HEK293 (cell line): Measurements from ENCODE around the gene HTR6.

Experiments used
- CTCF ChIP-seq: fragments of 450-650 bp; formaldehyde crosslinking; IDR thresholded peaks from 2 replicates; pipeline ENCODE4 v1.5.1; 2016; ENCODE audit warnings: missing biosample characterization, missing genetic modification characterization
- KLF7 ChIP-seq: fragments of 450-650 bp; formaldehyde crosslinking; IDR thresholded peaks from 2 replicates; pipeline ENCODE4 v1.5.1; 2016; ENCODE audit warnings: missing biosample characterization, missing genetic modification characterization, borderline replicate concordance
- PATZ1 ChIP-seq: fragments of 450-650 bp; formaldehyde crosslinking; IDR thresholded peaks from 2 replicates; pipeline ENCODE4 v1.5.1; 2016; ENCODE audit warnings: missing biosample characterization, missing genetic modification characterization
- ZBTB8A ChIP-seq: fragments of 450-650 bp; formaldehyde crosslinking; IDR thresholded peaks from 2 replicates; pipeline ENCODE4 v1.5.1; 2016; ENCODE audit warnings: missing biosample characterization, missing genetic modification characterization
- ZFP3 ChIP-seq: fragments of 450-650 bp; formaldehyde crosslinking; IDR thresholded peaks from 2 replicates; pipeline ENCODE4 v1.5.1; 2016; ENCODE audit warnings: low read depth, missing biosample characterization, missing genetic modification characterization
- ZNF302 ChIP-seq: fragments of 450-650 bp; formaldehyde crosslinking; IDR thresholded peaks from 2 replicates; pipeline ENCODE4 v1.5.1; 2016; ENCODE audit warnings: missing biosample characterization, missing genetic modification characterization, low read depth
- ZNF596 ChIP-seq: fragments of 450-650 bp; IDR thresholded peaks from 2 replicates; pipeline ENCODE4 v1.5.0; 2018; ENCODE audit warnings: missing biosample characterization, mild to moderate bottlenecking, missing genetic modification characterization, moderate library complexity
- ZSCAN23 ChIP-seq: fragments of 450-650 bp; formaldehyde crosslinking; IDR thresholded peaks from 2 replicates; pipeline ENCODE4 v1.5.1; 2016; ENCODE audit warnings: missing biosample characterization, missing genetic modification characterization
- TF ChIP-seq, protein P1 (sequence below): fragments of 450-650 bp; formaldehyde crosslinking; IDR thresholded peaks from 2 replicates; pipeline ENCODE4 v1.5.1; 2016; ENCODE audit warnings: missing biosample characterization, missing genetic modification characterization
- TF ChIP-seq, protein P2 (sequence below): fragments of 450-650 bp; formaldehyde crosslinking; IDR thresholded peaks from 2 replicates; pipeline ENCODE4 v1.5.1; 2016; ENCODE audit warnings: missing biosample characterization, missing genetic modification characterization
- TF ChIP-seq, protein P3 (sequence below): fragments of 450-650 bp; formaldehyde crosslinking; IDR thresholded peaks from 2 replicates; pipeline ENCODE4 v1.5.1; 2016; ENCODE audit warnings: missing biosample characterization, missing genetic modification characterization

GRCh38 chr1:19650416-19651140 is 14.1 kb upstream of the HTR6 start:
- TF ChIP-seq CTCF (tag by site-specific recombination): no peak
- TF ChIP-seq ZBTB8A (tag by site-specific recombination): no peak
- no peak for TF ChIP-seq ZNF596 (tag by site-specific recombination)
- TF ChIP-seq, protein P1, sequence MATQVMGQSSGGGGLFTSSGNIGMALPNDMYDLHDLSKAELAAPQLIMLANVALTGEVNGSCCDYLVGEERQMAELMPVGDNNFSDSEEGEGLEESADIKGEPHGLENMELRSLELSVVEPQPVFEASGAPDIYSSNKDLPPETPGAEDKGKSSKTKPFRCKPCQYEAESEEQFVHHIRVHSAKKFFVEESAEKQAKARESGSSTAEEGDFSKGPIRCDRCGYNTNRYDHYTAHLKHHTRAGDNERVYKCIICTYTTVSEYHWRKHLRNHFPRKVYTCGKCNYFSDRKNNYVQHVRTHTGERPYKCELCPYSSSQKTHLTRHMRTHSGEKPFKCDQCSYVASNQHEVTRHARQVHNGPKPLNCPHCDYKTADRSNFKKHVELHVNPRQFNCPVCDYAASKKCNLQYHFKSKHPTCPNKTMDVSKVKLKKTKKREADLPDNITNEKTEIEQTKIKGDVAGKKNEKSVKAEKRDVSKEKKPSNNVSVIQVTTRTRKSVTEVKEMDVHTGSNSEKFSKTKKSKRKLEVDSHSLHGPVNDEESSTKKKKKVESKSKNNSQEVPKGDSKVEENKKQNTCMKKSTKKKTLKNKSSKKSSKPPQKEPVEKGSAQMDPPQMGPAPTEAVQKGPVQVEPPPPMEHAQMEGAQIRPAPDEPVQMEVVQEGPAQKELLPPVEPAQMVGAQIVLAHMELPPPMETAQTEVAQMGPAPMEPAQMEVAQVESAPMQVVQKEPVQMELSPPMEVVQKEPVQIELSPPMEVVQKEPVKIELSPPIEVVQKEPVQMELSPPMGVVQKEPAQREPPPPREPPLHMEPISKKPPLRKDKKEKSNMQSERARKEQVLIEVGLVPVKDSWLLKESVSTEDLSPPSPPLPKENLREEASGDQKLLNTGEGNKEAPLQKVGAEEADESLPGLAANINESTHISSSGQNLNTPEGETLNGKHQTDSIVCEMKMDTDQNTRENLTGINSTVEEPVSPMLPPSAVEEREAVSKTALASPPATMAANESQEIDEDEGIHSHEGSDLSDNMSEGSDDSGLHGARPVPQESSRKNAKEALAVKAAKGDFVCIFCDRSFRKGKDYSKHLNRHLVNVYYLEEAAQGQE (tag by site-specific recombination): 0 out of 2 replicates have a peak, but pooled peaks have one; percentile 38
- no peak; the same call in 1 of the 2 replicates for TF ChIP-seq PATZ1 (tag by site-specific recombination)
- TF ChIP-seq ZSCAN23: no peak
- TF ChIP-seq, protein P2, sequence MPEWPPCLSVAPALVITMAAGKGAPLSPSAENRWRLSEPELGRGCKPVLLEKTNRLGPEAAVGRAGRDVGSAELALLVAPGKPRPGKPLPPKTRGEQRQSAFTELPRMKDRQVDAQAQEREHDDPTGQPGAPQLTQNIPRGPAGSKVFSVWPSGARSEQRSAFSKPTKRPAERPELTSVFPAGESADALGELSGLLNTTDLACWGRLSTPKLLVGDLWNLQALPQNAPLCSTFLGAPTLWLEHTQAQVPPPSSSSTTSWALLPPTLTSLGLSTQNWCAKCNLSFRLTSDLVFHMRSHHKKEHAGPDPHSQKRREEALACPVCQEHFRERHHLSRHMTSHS: no peak
- TF ChIP-seq, protein P3, sequence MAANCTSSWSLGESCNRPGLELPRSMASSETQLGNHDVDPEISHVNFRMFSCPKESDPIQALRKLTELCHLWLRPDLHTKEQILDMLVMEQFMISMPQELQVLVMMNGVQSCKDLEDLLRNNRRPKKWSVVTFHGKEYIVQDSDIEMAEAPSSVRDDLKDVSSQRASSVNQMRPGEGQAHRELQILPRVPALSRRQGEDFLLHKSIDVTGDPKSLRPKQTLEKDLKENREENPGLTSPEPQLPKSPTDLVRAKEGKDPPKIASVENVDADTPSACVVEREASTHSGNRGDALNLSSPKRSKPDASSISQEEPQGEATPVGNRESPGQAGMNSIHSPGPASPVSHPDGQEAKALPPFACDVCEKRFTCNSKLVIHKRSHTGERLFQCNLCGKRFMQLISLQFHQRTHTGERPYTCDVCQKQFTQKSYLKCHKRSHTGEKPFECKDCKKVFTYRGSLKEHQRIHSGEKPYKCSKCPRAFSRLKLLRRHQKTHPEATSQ (tag by site-specific recombination): no peak
- no peak for TF ChIP-seq KLF7 (tag by site-specific recombination)
- TF ChIP-seq ZNF302 (tag by site-specific recombination): no peak
- TF ChIP-seq ZFP3: no peak
